PC-9 (cell line): ENCODE results near the gene ADAMTS2. TPM values are rescaled to one million over a fixed set of nuclear protein-coding genes. Genes with fewer than 3 reads are reported as not detected.

Experiments used
- BruUV-seq: library from RNA; stranded (reverse); fragments of 400-500 nt; replicated peaks from 2 replicates; lab custom pipeline; 2021; lab: Mats Ljungman, UMichigan
- CTCF ChIA-PET: fragments of 300-600 bp; sonication (Branson Sonifier 250); formaldehyde crosslinking; loops from one replicate; lab custom pipeline; 2022; ENCODE audit warnings: antibody characterized with exemption; lab: Charles Lee
- POLR2A ChIA-PET: fragments of 300-600 bp; sonication (Branson Sonifier 250); formaldehyde crosslinking; loops from one replicate; lab custom pipeline; 2022; ENCODE audit warnings: antibody characterized with exemption; ENCODE audit not compliant: unreplicated experiment; lab: Charles Lee
- DNase-seq, 2 experiments: peaks; one replicate each; pipeline versions ENCODE4 v3.0.0 to v3.0.0-alpha.2; 2015 to 2022; ENCODE audit warnings: mixed read lengths in 1 of 2
- H2AFZ ChIP-seq: fragments of 200-600 bp; sonication (generic); 2 replicates; pipeline ENCODE4 v1.8.1; 2017; ENCODE audit warnings: antibody characterized with exemption
- H3F3A ChIP-seq: fragments of 200-600 bp; sonication (generic); 2 replicates; pipeline ENCODE4 v1.8.1; 2017; ENCODE audit warnings: antibody characterized with exemption, mild to moderate bottlenecking, low read depth; ENCODE audit not compliant: insufficient read depth
- H3K27ac ChIP-seq: fragments of 200-600 bp; sonication (generic); 2 replicates; pipeline ENCODE4 v1.6.1; 2016; ENCODE audit warnings: mixed run types
- H3K27me3 ChIP-seq: fragments of 200-600 bp; sonication (generic); 2 replicates; pipeline ENCODE4 v1.6.1; 2016; ENCODE audit warnings: low read depth, mixed run types; ENCODE audit not compliant: insufficient read depth
- H3K36me3 ChIP-seq: fragments of 200-600 bp; sonication (generic); 2 replicates; pipeline ENCODE4 v1.6.1; 2016; ENCODE audit warnings: low read depth, mixed run types
- H3K4me1 ChIP-seq: fragments of 200-600 bp; sonication (generic); replicated peaks from 2 replicates; pipeline ENCODE4 v1.6.1; 2016; ENCODE audit warnings: mixed run types; ENCODE audit not compliant: insufficient read depth
- H3K4me2 ChIP-seq: fragments of 200-600 bp; sonication (generic); 2 replicates; pipeline ENCODE4 v1.6.1; 2017; ENCODE audit warnings: mixed run types
- H3K4me3 ChIP-seq: fragments of 200-600 bp; sonication (generic); 2 replicates; pipeline ENCODE4 v1.6.1; 2016; ENCODE audit warnings: mixed run types
- H3K79me2 ChIP-seq: fragments of 200-600 bp; sonication (generic); 2 replicates; pipeline ENCODE4 v1.6.1; 2017; ENCODE audit warnings: low read depth, mixed run types
- H3K9me2 ChIP-seq: fragments of 200-600 bp; sonication (generic); 2 replicates; pipeline ENCODE4 v1.8.1; 2017; ENCODE audit warnings: mild to moderate bottlenecking; ENCODE audit not compliant: insufficient read depth
- H3K9me3 ChIP-seq: fragments of 200-600 bp; sonication (generic); 2 replicates; pipeline ENCODE4 v1.8.1; 2016; ENCODE audit warnings: low read depth; ENCODE audit not compliant: insufficient read depth
- H4K20me1 ChIP-seq: fragments of 200-600 bp; sonication (generic); 2 replicates; pipeline ENCODE4 v1.8.1; 2017; ENCODE audit not compliant: insufficient read depth
- CTCF ChIP-seq: fragments of 200-600 bp; sonication (generic); conservative IDR thresholded peaks from 2 replicates; pipeline ENCODE4 v1.6.1; 2017; ENCODE audit warnings: mixed run types, antibody characterized with exemption, mild to moderate bottlenecking, moderate library complexity
- EZH2 ChIP-seq: fragments of 200-600 bp; sonication (generic); IDR thresholded peaks from 2 replicates; pipeline ENCODE4 v1.8.0; 2017; ENCODE audit warnings: antibody characterized with exemption, low read depth
- intact Hi-C: fragments of 100-400 bp; cut with micrococcal nuclease; formaldehyde crosslinking; loops from one replicate; pipeline ENCODE4 v1.10.0; 2022; ENCODE audit not compliant: unreplicated experiment
- total RNA-seq: library from RNA; stranded (reverse); gene quantifications from 2 replicates; pipeline ENCODE4 v1.2.3, GENCODE V29; 2021

Gene ADAMTS2
- total RNA-seq, 1 experiment from 2014 or later: not detected

GRCh38 chr5:179328291-179328690, 17.0 kb downstream of the ADAMTS2 start:
- Histone ChIP-seq H3K9me2 (no peaks in the 10 kb centered on the region), H3K27me3 (peaks cover 87% of the 10 kb centered on the region), H3K4me3 (no peak overlapping the region), H3K9me3 (no peaks in the 10 kb centered on the region), H3K36me3 (no peaks in the 10 kb centered on the region), H3K27ac (no peak overlapping the region), H3K4me1 (no peaks in the 10 kb centered on the region), H3K4me2 (no peak overlapping the region), H4K20me1 (no peaks in the 10 kb centered on the region), H2AFZ (no peak overlapping the region), H3F3A (no peaks in the 10 kb centered on the region), H3K79me2 (no peaks in the 10 kb centered on the region)
- no peak for DNase-seq
- BruUV-seq: no TSS peak
- TF ChIP-seq EZH2: no peak
- no peak for TF ChIP-seq CTCF
- POLR2A ChIA-PET: no interaction called here
- CTCF ChIA-PET: no interaction called here
- intact Hi-C loops: no loop called here

- no peak for DNase-seq
Observed at GRCh38 chr5:179327021-179327735, 18.1 kb downstream of the ADAMTS2 start.

GRCh38 chr5:179326122-179326927, 18.9 kb downstream of the ADAMTS2 start:
- no peaks in the 10 kb centered on the region for H3K79me2 ChIP-seq
- no TSS peak for BruUV-seq
- H3K27ac ChIP-seq: no peak overlapping the region
- peaks cover 87% of the 10 kb centered on the region for H3K27me3 ChIP-seq
- intact Hi-C loops: no loop called here
- no peaks in the 10 kb centered on the region for H3K9me3 ChIP-seq
- no peak overlapping the region for H3K4me3 ChIP-seq
- no peaks in the 10 kb centered on the region for H3K4me1 ChIP-seq
- ChIA-PET CTCF (no interaction called here), POLR2A (no interaction called here)
- H3F3A ChIP-seq: no peaks in the 10 kb centered on the region
- DNase-seq: no peak
- no peaks in the 10 kb centered on the region for H4K20me1 ChIP-seq
- H2AFZ ChIP-seq: no peak overlapping the region
- H3K4me2 ChIP-seq: no peak overlapping the region
- no peaks in the 10 kb centered on the region for H3K36me3 ChIP-seq
- no peaks in the 10 kb centered on the region for H3K9me2 ChIP-seq
- no peak for TF ChIP-seq EZH2
- no peak for TF ChIP-seq CTCF

More at GRCh38 chr5:179327021-179327735, 18.1 kb downstream of the ADAMTS2 start:
- ChIA-PET CTCF (no interaction called here), POLR2A (no interaction called here)
- no peak overlapping the region for H3K4me2 ChIP-seq
- no peaks in the 10 kb centered on the region for H3K36me3 ChIP-seq
- H3F3A ChIP-seq: no peaks in the 10 kb centered on the region
- intact Hi-C loops: no loop called here
- H3K4me3 ChIP-seq: no peak overlapping the region
- no TSS peak for BruUV-seq
- no peaks in the 10 kb centered on the region for H4K20me1 ChIP-seq
- H3K4me1 ChIP-seq: no peaks in the 10 kb centered on the region
- H3K79me2 ChIP-seq: no peaks in the 10 kb centered on the region
- peaks cover 87% of the 10 kb centered on the region for H3K27me3 ChIP-seq
- no peak overlapping the region for H3K27ac ChIP-seq
- TF ChIP-seq CTCF: no peak
- TF ChIP-seq EZH2: no peak
- no peaks in the 10 kb centered on the region for H3K9me3 ChIP-seq
- H3K9me2 ChIP-seq: no peaks in the 10 kb centered on the region
- H2AFZ ChIP-seq: no peak overlapping the region
